ENCODE results near the gene RUNX3.

The RUNX3 gene

GRCh38 chr1:24871306-24871901, 58.7 kb downstream of the RUNX3 start:
- no peak overlapping the region for H3K4me3 ChIP-seq (ENCODE audit: low read depth, low read length)
- TF ChIP-seq, protein P1, sequence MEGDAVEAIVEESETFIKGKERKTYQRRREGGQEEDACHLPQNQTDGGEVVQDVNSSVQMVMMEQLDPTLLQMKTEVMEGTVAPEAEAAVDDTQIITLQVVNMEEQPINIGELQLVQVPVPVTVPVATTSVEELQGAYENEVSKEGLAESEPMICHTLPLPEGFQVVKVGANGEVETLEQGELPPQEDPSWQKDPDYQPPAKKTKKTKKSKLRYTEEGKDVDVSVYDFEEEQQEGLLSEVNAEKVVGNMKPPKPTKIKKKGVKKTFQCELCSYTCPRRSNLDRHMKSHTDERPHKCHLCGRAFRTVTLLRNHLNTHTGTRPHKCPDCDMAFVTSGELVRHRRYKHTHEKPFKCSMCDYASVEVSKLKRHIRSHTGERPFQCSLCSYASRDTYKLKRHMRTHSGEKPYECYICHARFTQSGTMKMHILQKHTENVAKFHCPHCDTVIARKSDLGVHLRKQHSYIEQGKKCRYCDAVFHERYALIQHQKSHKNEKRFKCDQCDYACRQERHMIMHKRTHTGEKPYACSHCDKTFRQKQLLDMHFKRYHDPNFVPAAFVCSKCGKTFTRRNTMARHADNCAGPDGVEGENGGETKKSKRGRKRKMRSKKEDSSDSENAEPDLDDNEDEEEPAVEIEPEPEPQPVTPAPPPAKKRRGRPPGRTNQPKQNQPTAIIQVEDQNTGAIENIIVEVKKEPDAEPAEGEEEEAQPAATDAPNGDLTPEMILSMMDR (IDR thresholded peaks at IDR 0.05; ENCODE audit: low read depth, low read length, missing control alignments): no peak
- no peak for DNase-seq (ENCODE audit: low read depth)
- in situ Hi-C loops (cut with HindIII; ENCODE audit: low sequenced_read_pairs): no loop called here

DNA sequence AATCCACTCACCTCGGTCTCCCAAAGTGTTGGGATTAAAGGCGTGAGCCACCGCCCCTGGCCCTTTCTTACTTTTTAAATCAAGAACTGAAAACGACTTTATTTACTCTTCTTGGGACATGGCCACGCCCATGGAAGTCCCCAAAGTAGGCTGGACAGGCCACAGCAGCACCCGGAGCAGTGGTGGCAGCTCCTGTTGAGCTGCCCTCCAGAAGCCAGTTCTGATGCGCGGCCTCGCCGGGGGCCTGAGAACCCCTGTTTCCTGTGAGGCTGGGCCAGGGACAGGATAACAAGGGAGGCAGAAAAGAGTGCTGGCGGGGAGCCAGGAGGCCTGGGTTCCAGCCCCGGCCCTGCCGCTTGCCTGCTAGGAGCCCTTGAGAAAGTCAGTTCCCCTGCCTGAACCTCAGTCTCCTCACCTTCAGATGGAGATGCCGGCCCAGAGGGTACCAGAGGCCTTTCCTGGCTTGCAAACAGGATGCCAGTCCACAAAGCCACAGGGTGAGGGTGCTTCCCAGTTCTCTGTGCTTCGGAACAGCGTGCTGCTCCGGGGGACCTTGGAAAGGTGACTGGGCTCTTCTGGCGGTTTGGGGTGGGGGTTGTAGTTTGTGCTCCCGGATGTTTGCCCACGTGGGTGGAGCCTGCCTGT, 59.4 kb downstream of the RUNX3 start:
- TF ChIP-seq, protein P1 (IDR thresholded peaks at IDR 0.05; ENCODE audit: low read depth, low read length, missing control alignments): no peak
- in situ Hi-C loops (cut with HindIII; ENCODE audit: low sequenced_read_pairs): no loop called here
- no peak overlapping the region for H3K4me3 ChIP-seq (ENCODE audit: low read depth, low read length)
- no peak for DNase-seq (ENCODE audit: low read depth)

GRCh38 chr1:24868016-24868875, 61.8 kb downstream of the RUNX3 start:
- TF ChIP-seq, protein P1 (IDR thresholded peaks at IDR 0.05; ENCODE audit: low read depth, low read length, missing control alignments): no peak
- in situ Hi-C loops (cut with HindIII; ENCODE audit: low sequenced_read_pairs): no loop called here
- no peak overlapping the region for H3K4me3 ChIP-seq (ENCODE audit: low read depth, low read length)
- DNase-seq (ENCODE audit: low read depth): no peak

- TF ChIP-seq, protein P1 (IDR thresholded peaks at IDR 0.05; ENCODE audit: low read depth, low read length, missing control alignments): no peak
- in situ Hi-C loops (cut with HindIII; ENCODE audit: low sequenced_read_pairs): no loop called here
- no peak for DNase-seq (ENCODE audit: low read depth)
These were observed 62.8 kb downstream of the RUNX3 start for GRCh38 chr1:24867084-24867870.

DNA sequence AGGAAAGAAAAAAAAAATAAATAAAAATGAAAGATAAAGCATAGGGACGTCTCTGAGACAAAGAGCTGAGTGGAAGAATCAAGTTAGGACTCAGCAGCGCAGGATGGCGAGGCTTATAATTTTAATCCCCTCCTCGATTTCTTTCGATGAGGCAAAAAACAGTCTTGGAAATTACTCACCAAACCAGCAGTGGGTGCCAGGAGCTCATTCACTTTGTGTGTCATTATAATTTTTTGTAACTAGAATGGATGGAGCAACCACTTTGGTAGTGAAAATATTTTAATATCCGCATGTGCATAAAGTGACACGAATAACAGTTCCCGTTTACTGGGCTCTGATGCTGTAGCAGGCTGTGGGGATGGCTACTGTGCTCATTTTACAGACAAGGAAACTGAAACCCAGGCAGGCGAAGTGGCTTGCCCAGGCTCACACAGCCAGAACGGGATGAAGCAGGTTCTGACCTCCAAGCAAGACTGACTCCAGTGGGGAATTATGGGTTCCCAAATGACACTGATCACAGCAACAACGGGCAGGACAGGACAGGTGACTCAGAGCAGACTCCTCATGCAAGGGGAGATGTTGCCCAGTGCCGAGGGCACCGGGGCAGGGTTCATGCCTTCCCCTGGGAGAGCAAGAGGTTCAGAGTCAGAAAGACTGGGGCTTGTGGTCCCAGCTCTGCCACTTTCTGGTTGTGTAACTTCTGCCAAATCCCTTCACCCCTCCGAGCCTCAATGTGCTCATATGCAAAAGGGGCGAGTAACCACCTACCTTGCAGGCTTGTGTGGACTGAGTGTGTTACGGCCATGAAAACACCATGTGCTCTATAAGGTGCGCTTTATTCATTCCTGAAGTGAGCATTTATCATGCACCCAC, 63.6 kb downstream of the RUNX3 start:
- TF ChIP-seq, protein P1 (IDR thresholded peaks at IDR 0.05; ENCODE audit: low read depth, low read length, missing control alignments): no peak
- DNase-seq (ENCODE audit: low read depth): no peak
- no peak overlapping the region for H3K4me3 ChIP-seq (ENCODE audit: low read depth, low read length)
- in situ Hi-C loops (cut with HindIII; ENCODE audit: low sequenced_read_pairs): no loop called here

More at GRCh38 chr1:24867084-24867870, 62.8 kb downstream of the RUNX3 start:
- no peak overlapping the region for H3K4me3 ChIP-seq (ENCODE audit: low read depth, low read length)

Data from astrocyte of the cerebellum (primary cell).